Measurements from ENCODE around the gene OR52B2.

DNA sequence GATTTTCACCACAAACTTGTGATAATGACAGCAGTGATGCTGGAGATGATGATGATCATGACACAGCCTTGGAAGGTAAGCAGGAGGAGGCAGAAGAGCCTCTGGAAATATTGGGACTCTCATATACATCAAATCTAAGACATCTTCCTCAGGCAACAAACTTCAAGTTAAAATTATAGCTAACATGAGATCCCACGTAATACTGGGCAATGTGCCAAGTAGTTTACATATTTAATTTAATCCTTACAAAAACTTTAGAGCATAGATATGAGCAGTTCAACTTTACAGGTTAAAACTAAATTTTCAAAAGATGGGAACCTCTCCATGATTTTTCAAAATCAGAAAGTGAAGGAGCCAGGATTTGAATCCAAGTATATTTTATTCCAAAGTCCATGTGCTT lies 19.0 kb downstream of the OR52B2 start:
- TF ChIP-seq CTCF (IDR thresholded peaks at IDR 0.05; ENCODE audit: low read length) (no peak), EZH2phosphoT487 (IDR thresholded peaks at IDR 0.05; ENCODE audit: low read length) (no peak)
